GM12891 (cell line): ENCODE data around the gene GCGR.

Source experiments
- DNase-seq: peaks from one replicate; pipeline ENCODE4 v3.0.0; 2011; ENCODE audit warnings: low spot score; ENCODE audit not compliant: insufficient read length
- FAIRE-seq: peaks from 2 replicates; lab custom pipeline; 2011; peaks lifted over from hg19 to GRCh38; lab: Jason Lieb, UNC
- PAX5 ChIP-seq: IDR thresholded peaks from 2 replicates; pipeline ENCODE4 v1.6.1; 2011; ENCODE audit warnings: low read length, moderate library complexity, mild to moderate bottlenecking; ENCODE audit not compliant: insufficient read depth, severe bottlenecking
- POLR2A ChIP-seq: IDR thresholded peaks from 2 replicates; pipeline ENCODE4 v1.6.1; 2011; ENCODE audit warnings: low read depth, low read length, control low read depth
- POLR2AphosphoS5 ChIP-seq: IDR thresholded peaks from 2 replicates; pipeline ENCODE4 v1.6.1; 2011; ENCODE audit warnings: low read depth, low read length, control low read depth
- POU2F2 ChIP-seq: IDR thresholded peaks from 2 replicates; pipeline ENCODE4 v1.6.1; 2011; ENCODE audit warnings: low read depth, mild to moderate bottlenecking, control low read depth, low read length, moderate library complexity
- TAF1 ChIP-seq: IDR thresholded peaks from 2 replicates; pipeline ENCODE4 v1.6.1; 2011; ENCODE audit warnings: low read depth, low read length, control low read depth

The GCGR gene

GRCh38 chr17:81859906-81860755 is 56.2 kb downstream of the GCGR start, which contains the start of gene P4HB:
TSS of gene P4HB (minus strand) at chr17:81860535. CDS start at chr17:81860471, 64 bp downstream.
- peak; percentile 94 for TF ChIP-seq POLR2A
- TF ChIP-seq PAX5, result no peak
- TF ChIP-seq POLR2AphosphoS5, result peak; percentile 94
- peak; percentile 70 for TF ChIP-seq TAF1
- FAIRE-seq, result no peak

DNA sequence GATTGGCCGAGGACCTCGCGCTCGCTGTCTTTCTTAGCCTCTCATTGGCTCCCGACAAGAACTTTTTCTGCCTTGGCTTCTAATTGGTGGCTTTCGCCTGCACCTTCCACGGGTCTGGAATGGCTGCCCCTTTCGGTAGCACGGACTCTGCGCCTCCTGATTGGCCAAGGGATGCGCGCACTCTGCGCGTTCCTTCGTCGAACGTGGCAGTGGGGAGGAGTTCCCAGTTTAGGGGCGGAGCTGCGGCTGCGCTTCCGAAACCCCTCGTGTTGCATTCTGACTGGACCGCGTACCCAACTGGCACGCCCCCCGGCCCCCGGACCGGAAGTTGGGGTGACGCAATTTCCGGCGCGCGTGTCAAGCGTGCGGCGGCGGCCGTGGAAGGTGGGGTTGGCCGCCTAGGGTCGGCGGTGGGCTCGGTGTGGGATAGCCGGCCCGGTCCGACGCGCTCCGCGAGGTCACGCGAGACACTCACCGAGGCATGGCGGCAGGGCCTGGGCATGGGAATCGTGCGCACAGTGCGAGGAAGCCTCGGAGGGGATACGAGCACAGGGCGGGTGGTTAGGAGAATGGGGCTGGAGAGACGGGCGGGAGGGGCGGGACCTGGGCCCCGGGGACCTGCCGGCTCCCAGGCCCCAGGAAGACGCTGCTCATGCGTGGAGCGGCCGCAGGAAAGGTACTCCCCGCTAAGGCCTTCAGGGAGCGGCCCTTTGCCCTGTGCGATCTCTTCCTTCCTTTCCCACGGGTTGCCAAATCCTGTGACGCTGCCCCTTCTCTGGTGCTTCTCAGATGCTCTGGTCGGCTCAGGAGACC is 57.0 kb downstream of the GCGR start:
- TF ChIP-seq TAF1 (peak; percentile 44), POLR2A (peak; percentile 78), PAX5 (no peak), POLR2AphosphoS5 (peak; percentile 81), POU2F2 (peak; percentile 37; the same call in 1 of the 2 replicates)
- DNase-seq, result peak; percentile 99
- FAIRE-seq, result peak; percentile 99

More at GRCh38 chr17:81859906-81860755, 56.2 kb downstream of the GCGR start, which contains the start of gene P4HB:
- DNase-seq, result no peak

DNA sequence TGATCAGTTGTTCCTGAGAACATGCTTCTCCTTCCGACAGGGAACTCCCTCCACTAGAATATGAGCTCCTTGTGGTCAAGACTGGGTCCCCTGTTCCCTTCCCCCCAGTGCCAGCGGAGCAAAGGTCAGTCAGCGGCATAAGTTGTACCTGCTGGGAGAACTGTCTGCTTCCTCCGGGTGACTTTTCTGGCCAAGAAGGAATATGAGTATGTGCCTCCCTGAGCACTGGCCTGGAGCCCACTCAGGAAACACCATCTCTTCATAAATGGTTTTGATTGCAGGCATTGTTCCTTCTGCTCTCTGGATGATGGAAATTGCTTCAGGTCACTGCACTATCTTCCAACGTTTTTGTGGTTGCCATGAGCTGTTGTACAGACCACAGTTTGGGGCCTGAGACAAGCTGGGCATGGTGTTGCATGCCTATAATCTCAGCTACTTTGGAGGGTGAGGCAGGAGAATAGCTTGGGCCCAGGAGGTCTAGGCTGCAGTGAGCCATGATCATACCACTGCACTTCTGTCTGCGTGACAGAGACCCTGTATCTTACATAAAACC is 59.2 kb downstream of the GCGR start:
- no peak for TF ChIP-seq POLR2A
- no peak for TF ChIP-seq PAX5
- peak; percentile 39; the same call in 1 of the 2 replicates for TF ChIP-seq POLR2AphosphoS5
- FAIRE-seq, result no peak

More for the DNA sequence above, 59.2 kb downstream of the GCGR start:
- no peak for DNase-seq
